ENCODE results near the gene IL21R. TPM values are rescaled to one million over a fixed set of nuclear protein-coding genes. Genes with fewer than 3 reads are reported as not detected.

The IL21R gene
- total RNA-seq, 4 donors from 2014 or later = 0.08 to 1.2 (median 0.23) TPM

DNA sequence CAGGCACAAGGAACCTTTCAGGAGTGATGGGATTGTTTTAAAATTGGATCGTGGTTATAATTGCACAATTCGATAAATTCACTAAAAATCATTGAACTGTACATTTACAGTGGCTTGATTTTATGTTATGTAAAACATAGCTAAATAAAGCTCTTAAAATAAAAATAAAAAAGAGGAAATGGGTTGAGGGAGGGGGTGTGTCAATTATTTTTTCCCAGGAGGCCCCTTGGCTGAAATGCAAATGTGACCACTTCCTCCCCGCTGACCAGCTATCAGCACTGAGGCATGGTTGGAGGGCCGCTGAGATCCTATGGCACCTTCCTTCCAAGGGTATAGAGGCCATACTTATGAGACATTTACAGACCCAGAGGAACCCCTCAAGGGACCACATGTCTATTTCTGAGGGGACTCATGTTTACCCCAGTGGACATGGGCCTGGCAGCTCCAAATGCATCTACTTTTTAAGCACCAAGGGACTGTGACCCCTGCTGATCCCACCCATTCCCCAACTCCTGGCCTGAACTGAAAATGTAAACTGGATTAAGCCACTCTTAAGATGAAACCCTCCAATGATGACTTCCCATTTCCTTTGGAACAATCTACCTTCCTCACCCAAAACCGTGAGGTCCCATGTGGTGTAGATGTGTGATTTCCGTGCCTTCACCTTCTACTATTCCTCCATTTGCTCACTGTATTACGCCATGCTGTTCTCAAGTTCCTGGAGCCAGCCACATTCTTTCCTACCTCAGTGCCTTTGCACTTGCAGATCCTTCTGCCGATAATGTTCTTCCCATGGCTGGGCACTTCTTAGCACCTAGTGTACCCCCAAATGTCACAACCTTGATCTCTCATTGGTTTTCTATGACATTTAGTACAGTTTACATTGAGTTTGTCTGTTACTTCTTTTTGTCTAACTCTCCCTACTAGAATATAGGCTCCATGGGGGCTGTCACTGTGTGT lies 2.8 kb upstream of the IL21R start:
- WGBS = 83% methylated on average over 8 of the region's 8 CpGs
- TF ChIP-seq EP300 (IDR thresholded peaks at IDR 0.05) = no peak
- TF ChIP-seq, protein P1, sequence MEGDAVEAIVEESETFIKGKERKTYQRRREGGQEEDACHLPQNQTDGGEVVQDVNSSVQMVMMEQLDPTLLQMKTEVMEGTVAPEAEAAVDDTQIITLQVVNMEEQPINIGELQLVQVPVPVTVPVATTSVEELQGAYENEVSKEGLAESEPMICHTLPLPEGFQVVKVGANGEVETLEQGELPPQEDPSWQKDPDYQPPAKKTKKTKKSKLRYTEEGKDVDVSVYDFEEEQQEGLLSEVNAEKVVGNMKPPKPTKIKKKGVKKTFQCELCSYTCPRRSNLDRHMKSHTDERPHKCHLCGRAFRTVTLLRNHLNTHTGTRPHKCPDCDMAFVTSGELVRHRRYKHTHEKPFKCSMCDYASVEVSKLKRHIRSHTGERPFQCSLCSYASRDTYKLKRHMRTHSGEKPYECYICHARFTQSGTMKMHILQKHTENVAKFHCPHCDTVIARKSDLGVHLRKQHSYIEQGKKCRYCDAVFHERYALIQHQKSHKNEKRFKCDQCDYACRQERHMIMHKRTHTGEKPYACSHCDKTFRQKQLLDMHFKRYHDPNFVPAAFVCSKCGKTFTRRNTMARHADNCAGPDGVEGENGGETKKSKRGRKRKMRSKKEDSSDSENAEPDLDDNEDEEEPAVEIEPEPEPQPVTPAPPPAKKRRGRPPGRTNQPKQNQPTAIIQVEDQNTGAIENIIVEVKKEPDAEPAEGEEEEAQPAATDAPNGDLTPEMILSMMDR (IDR thresholded peaks at IDR 0.05) = no peak
- no peak for TF ChIP-seq POLR2A (IDR thresholded peaks at IDR 0.05)
- no peak for TF ChIP-seq POLR2AphosphoS5 (IDR thresholded peaks at IDR 0.05)
- H3K27ac ChIP-seq = no peak overlapping the region
- peaks cover 13% of the 10 kb centered on the region for H3K4me1 ChIP-seq
- peaks cover 12% of the 10 kb centered on the region for H3K27me3 ChIP-seq
- no peak overlapping the region for H3K4me3 ChIP-seq
- no peaks in the 10 kb centered on the region for H3K9me3 ChIP-seq
- DNase-seq (ENCODE audit: low spot score in 2 of 2) = no peak
- H3K36me3 ChIP-seq = no peaks in the 10 kb centered on the region

DNA sequence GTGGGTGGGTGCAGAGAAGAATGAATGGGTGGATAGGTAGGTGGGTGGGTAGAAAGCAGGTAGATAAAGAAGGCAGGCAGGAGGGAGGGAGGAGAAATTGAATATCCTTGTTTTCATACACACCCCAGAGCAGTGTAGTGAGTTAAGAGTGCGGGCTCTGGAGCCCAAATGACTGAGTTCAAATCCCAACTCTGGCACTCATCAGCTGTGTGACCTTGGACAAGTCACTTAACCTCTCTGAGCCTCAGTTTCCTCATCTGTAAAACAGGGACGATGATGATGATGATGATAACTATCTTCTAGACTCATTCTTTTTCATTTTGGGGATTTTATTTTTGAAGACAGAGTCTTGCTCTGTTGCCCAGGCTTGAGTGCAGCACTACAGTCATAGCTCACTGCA lies 2.0 kb upstream of the IL21R start:
- H3K36me3 ChIP-seq = no peaks in the 10 kb centered on the region
- WGBS = 100% methylated on average over 2 of the region's 2 CpGs
- peaks cover 12% of the 10 kb centered on the region for H3K27me3 ChIP-seq
- no peak overlapping the region for H3K4me3 ChIP-seq
- peaks cover 13% of the 10 kb centered on the region for H3K4me1 ChIP-seq
- no peak for DNase-seq (ENCODE audit: low spot score in 2 of 2)
- TF ChIP-seq POLR2A (IDR thresholded peaks at IDR 0.05) (no peak), POLR2AphosphoS5 (IDR thresholded peaks at IDR 0.05) (no peak), EP300 (IDR thresholded peaks at IDR 0.05) (no peak)
- TF ChIP-seq, protein P1 (IDR thresholded peaks at IDR 0.05) = no peak
- H3K27ac ChIP-seq = no peak overlapping the region
- H3K9me3 ChIP-seq = no peaks in the 10 kb centered on the region

DNA sequence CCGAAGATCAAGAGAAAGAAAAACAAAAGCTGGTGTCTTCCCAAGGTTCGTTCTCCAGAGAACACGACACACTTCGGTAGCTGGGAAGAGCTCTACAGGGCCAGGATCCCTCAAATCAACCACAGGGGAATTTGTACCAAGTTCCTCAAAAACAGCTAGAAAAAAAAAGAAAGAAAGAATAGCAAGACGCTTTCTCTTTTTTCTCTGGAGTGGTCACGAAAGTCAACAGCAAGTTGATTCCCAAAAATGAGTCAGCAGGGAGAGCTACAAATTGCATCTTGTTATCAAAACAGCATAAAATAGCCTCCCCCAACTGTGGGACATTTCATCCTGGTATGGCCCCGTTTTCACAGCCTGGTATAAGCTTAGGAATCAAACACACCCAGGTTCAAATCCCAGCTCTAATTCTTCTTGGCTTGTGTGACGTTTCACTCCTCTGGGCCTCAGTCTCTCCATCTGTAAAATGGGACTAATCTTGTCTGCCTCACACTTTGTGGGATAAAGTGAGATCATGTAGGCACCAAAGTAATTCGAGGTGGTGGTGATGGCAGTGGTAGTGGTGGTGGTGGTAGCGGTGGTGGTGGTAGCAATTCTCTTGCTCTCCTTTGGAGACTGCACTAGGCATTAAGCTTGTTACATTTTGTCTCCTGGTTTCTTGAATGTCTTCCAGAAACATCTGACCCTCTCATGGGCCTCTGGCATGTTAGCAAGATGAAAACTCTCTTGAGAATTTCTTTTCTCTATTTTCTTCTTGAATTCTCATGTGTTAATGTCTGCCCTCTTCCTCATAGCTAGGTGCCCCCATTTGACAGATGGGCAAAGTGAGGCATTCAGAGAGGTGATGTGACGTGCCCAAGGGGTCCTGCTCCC lies 988 bp upstream of the IL21R start:
- Histone ChIP-seq H3K36me3 (no peaks in the 10 kb centered on the region), H3K4me1 (peaks cover 13% of the 10 kb centered on the region), H3K27me3 (peaks cover 15% of the 10 kb centered on the region), H3K9me3 (no peaks in the 10 kb centered on the region), H3K4me3 (no peak overlapping the region), H3K27ac (no peak overlapping the region)
- 46% methylated on average over 11 of the region's 11 CpGs for WGBS
- no peak for DNase-seq (ENCODE audit: low spot score in 2 of 2)
- TF ChIP-seq POLR2AphosphoS5 (IDR thresholded peaks at IDR 0.05) (no peak), EP300 (IDR thresholded peaks at IDR 0.05) (no peak), POLR2A (IDR thresholded peaks at IDR 0.05) (no peak)

DNA sequence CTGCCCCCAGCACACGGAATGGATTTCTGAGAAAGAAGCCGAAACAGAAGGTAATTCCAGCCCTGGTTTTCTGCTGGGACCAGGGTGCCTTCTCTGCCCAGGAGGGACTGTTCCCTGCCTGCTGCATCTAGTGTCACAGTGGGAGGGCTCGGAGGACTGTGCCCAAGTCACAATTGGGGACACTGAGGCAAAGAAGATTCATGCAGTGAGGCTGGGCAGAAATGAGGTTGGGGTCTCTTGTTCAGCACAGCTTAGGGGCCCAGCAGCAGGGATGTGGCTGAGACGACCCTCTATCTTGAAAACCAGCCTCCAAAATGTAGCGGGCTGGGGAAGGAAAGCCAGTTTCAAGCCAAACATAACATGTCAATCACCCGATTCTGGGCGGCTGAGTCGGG lies 592 bp downstream of the IL21R start:
- DNase-seq (ENCODE audit: low spot score in 2 of 2) = no peak
- peaks cover 17% of the 10 kb centered on the region for H3K27me3 ChIP-seq
- peaks cover 13% of the 10 kb centered on the region for H3K4me1 ChIP-seq
- no peak overlapping the region for H3K27ac ChIP-seq
- no peaks in the 10 kb centered on the region for H3K36me3 ChIP-seq
- peak overlapping the region; percentile 16 for H3K4me3 ChIP-seq
- 50% methylated on average over 8 of the region's 8 CpGs for WGBS
- no peaks in the 10 kb centered on the region for H3K9me3 ChIP-seq
- TF ChIP-seq, protein P1 (IDR thresholded peaks at IDR 0.05) = no peak
- TF ChIP-seq POLR2A (IDR thresholded peaks at IDR 0.05) (no peak), POLR2AphosphoS5 (IDR thresholded peaks at IDR 0.05) (no peak), EP300 (IDR thresholded peaks at IDR 0.05) (no peak)

DNA sequence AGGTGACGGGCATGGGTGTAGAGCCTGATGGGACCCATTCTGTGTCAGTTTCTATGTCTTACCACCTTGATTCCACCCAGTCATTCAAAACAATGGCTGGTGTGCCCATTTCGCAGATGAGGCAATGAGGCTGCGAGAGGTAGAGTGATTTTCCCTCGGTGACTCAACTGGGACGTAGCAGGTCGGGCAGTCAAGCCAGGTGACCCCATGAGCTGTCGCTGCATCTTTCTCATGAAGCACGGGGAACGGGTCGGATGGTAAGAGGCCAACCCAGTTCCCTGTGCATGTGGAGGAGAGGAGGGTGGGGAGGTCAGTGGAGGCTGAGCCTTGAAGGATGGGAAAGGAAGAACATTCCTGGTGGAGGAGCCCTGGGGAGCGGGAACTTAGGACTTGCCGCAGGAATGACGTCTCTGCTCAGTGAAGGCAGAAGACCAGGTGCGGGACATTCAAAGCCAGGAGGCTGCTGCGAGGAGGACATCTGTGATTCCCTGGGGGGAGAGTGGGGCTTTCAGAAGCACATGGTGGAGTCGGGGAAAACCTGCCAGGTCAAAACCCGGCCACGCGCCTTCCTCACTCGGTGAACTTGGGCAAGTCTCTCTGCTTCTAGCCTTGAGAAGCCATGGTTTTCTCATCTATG lies 1.1 kb downstream of the IL21R start:
- Histone ChIP-seq H3K4me3 (peak overlapping the region; percentile 16), H3K27ac (no peak overlapping the region), H3K4me1 (peaks cover 13% of the 10 kb centered on the region), H3K27me3 (peaks cover 17% of the 10 kb centered on the region), H3K36me3 (no peaks in the 10 kb centered on the region), H3K9me3 (no peaks in the 10 kb centered on the region)
- TF ChIP-seq, protein P1 (IDR thresholded peaks at IDR 0.05) = no peak
- no peak for TF ChIP-seq POLR2A (IDR thresholded peaks at IDR 0.05)
- TF ChIP-seq POLR2AphosphoS5 (IDR thresholded peaks at IDR 0.05) = no peak
- TF ChIP-seq EP300 (IDR thresholded peaks at IDR 0.05) = no peak
- no peak for DNase-seq (ENCODE audit: low spot score in 2 of 2)
- WGBS = 79% methylated on average over 20 of the region's 20 CpGs

Measured in suprapubic skin (tissue), 4 donors.